GM12878 (cell line): ENCODE measurements around the gene BMAL1. TPM values are rescaled to one million over a fixed set of nuclear protein-coding genes. Genes with fewer than 3 reads are reported as not detected.

Experiments
- ATAC-seq: fragments of 200-7000 bp; cut with Tn5 transposase; 3 replicates; pipeline ENCODE4 v1.9.1; 2020; ENCODE audit warnings: mild to moderate bottlenecking, moderate library complexity
- BruUV-seq: library from RNA; stranded (reverse); fragments of 400-500 nt; replicated peaks from 2 replicates; lab custom pipeline; 2021; lab: Mats Ljungman, UMichigan
- CTCF ChIA-PET: fragments of 300-600 bp; sonication (Branson Sonifier 250); formaldehyde crosslinking; extraction: SDS; loops from one replicate; lab custom pipeline; 2021; ENCODE audit warnings: inconsistent platforms; lab: Yijun Ruan, JAX
- POLR2A ChIA-PET: fragments of 350-600 bp; formaldehyde crosslinking; extraction: SDS; loops from one replicate; lab custom pipeline; 2021; ENCODE audit warnings: inconsistent platforms; lab: Charles Lee
- RAD21 ChIA-PET: fragments of 300-600 bp; sonication (Branson Sonifier 250); formaldehyde crosslinking; loops from one replicate; lab custom pipeline; 2023; ENCODE audit warnings: antibody characterized with exemption; ENCODE audit not compliant: unreplicated experiment; lab: Charles Lee
- SMC1A ChIA-PET: fragments of 300-600 bp; sonication (Branson Sonifier 250); formaldehyde crosslinking; loops from one replicate; lab custom pipeline; 2023; ENCODE audit not compliant: unreplicated experiment, uncharacterized antibody; lab: Charles Lee
- DNase-seq: peaks from one replicate; pipeline ENCODE4 v3.0.0-alpha.2; 2011; ENCODE audit warnings: low read depth, low spot score
- FAIRE-seq: peaks from 3 replicates; lab custom pipeline; 2011; peaks lifted over from hg19 to GRCh38; lab: Jason Lieb, UNC
- H2AFZ ChIP-seq: 2 replicates; pipeline ENCODE4 v1.6.0; 2011; ENCODE audit warnings: low read depth, low read length, control low read depth; ENCODE audit not compliant: control insufficient read depth
- H3K27ac ChIP-seq: 2 replicates; pipeline ENCODE4 v1.5.1; 2011; ENCODE audit warnings: control low read depth; ENCODE audit not compliant: control insufficient read depth, insufficient read depth
- H3K27me3 ChIP-seq, 2 experiments: replicated peaks in 1 of 2; 2 replicates each; pipeline versions ENCODE4 v1.6.0 to v1.6.1; 2011; ENCODE audit warnings: low read length in 1 of 2; ENCODE audit not compliant: control insufficient read depth in 2 of 2, insufficient read depth in 2 of 2
- H3K36me3 ChIP-seq, 2 experiments: 2 replicates each; pipeline ENCODE4 v1.5.1; 2011; ENCODE audit warnings: low read length in 1 of 2; ENCODE audit not compliant: control insufficient read depth in 2 of 2, insufficient read depth in 2 of 2
- H3K4me1 ChIP-seq: 2 replicates; pipeline ENCODE4 v1.6.1; 2011; ENCODE audit warnings: mild to moderate bottlenecking, low read length, moderate library complexity, mixed read lengths; ENCODE audit not compliant: control insufficient read depth, insufficient read depth
- H3K4me2 ChIP-seq: 2 replicates; pipeline ENCODE4 v1.6.0; 2011; ENCODE audit warnings: control low read depth; ENCODE audit not compliant: control insufficient read depth, insufficient read depth
- H3K4me3 ChIP-seq: fragments of 200-600 bp; sonication (generic); 2 replicates; pipeline ENCODE4 v1.5.1; 2016
- H3K79me2 ChIP-seq: 2 replicates; pipeline ENCODE4 v1.6.0; 2011; ENCODE audit warnings: low read length; ENCODE audit not compliant: control insufficient read depth, insufficient read depth
- H3K9ac ChIP-seq: 2 replicates; pipeline ENCODE4 v1.8.0; 2011; ENCODE audit warnings: low read length, control low read depth, mixed read lengths; ENCODE audit not compliant: control insufficient read depth, insufficient read depth
- H3K9me3 ChIP-seq: replicated peaks from 3 replicates; pipeline ENCODE4 v1.5.1; 2011; ENCODE audit warnings: mild to moderate bottlenecking, low read length; ENCODE audit not compliant: control insufficient read depth, insufficient read depth
- H4K20me1 ChIP-seq: 2 replicates; pipeline ENCODE4 v1.6.0; 2011; ENCODE audit not compliant: control insufficient read depth, insufficient read depth
- BHLHE40 ChIP-seq, 2 experiments: fragments of 450-650 bp in 1 of 2; IDR thresholded peaks; 2 replicates each; pipeline ENCODE4 v1.6.1; 2011 to 2017; ENCODE audit warnings: low read depth in 2 of 2, borderline replicate concordance in 1 of 2, improper control_type of control experiment in 1 of 2, low read length in 1 of 2, mild to moderate bottlenecking in 1 of 2
- CHD2 ChIP-seq: IDR thresholded peaks from 2 replicates; pipeline ENCODE4 v1.6.1; 2011; ENCODE audit warnings: low read depth, low read length, improper control_type of control experiment, borderline replicate concordance
- IRF3 ChIP-seq: fragments of 450-650 bp; IDR thresholded peaks from 2 replicates; pipeline ENCODE4 v1.6.1; 2014; ENCODE audit warnings: mild to moderate bottlenecking
- KAT2A ChIP-seq: conservative IDR thresholded peaks from 2 replicates; pipeline ENCODE4 v1.6.1; 2011; ENCODE audit warnings: low read depth, low read length; ENCODE audit not compliant: control insufficient read depth
- WGBS: methylation state at CpG from one replicate; pipeline ENCODE4 v1.1.6; 2016; ENCODE audit warnings: low lambda C conversion rate; ENCODE audit not compliant: insufficient replicate concordance, insufficient coverage; ENCODE audit errors: missing lambda C conversion rate; 5-methylcytosine and 5-hydroxymethylcytosine counted together
- in situ Hi-C: fragments of 300-500 bp; cut with MboI; formaldehyde crosslinking; loops from 9 replicates; pipeline ENCODE4 v1.14.3; 2018; ENCODE audit warnings: mixed read lengths
- intact Hi-C: fragments of 100-400 bp; cut with micrococcal nuclease; formaldehyde crosslinking; loops from one replicate; pipeline ENCODE4 v1.14.2; 2022; ENCODE audit not compliant: unreplicated experiment
- polyA plus RNA-seq, 11 experiments: library from polyadenylated mRNA; depleted of rRNA in 4 of 11; unstranded in 6 of 11; stranded (reverse) in 5 of 11; fragments of >200 nt; fragmentation: Nextera tagmentation in 4 of 11; fragmentation: Illumina TruSeq in 1 of 11; extraction: Ambion mirVana in 4 of 11; extraction: Trizol in 1 of 11; gene quantifications; 1 replicate in 1 of 11; 2 replicates in 10 of 11; pipeline versions ENCODE4 v1.2.1 to v1.2.3, GENCODE V29; 2011 to 2016; ENCODE audit warnings: inconsistent platforms in 2 of 11, missing spikeins in 2 of 11, low read depth in 1 of 11
- total RNA-seq, 4 experiments: library from RNA; depleted of rRNA in 3 of 4; stranded (reverse); fragments of >200 nt in 3 of 4; fragmentation: Illumina TruSeq in 1 of 4; extraction: Trizol in 1 of 4; gene quantifications; 2 replicates each; pipeline versions ENCODE4 v1.2.1 to v1.2.3, GENCODE V29; 2013 to 2021
- TF ChIP-seq, protein P1 (sequence below): IDR thresholded peaks from 2 replicates; pipeline ENCODE4 v1.6.1; 2012; ENCODE audit warnings: low read depth, low read length, improper control_type of control experiment
- TF ChIP-seq, protein P2 (sequence below): fragments of 450-650 bp; IDR thresholded peaks from 2 replicates; pipeline ENCODE4 v1.6.1; 2018; ENCODE audit warnings: mild to moderate bottlenecking, low read depth, moderate library complexity; ENCODE audit not compliant: partially characterized antibody

The BMAL1 gene
- total and polyA plus RNA-seq, 10 of the 15 experiments (the other 5 are each of a cell fraction or from before 2014, with no cell fraction given) = 3.5 to 40.6 (median 13.6) TPM

DNA sequence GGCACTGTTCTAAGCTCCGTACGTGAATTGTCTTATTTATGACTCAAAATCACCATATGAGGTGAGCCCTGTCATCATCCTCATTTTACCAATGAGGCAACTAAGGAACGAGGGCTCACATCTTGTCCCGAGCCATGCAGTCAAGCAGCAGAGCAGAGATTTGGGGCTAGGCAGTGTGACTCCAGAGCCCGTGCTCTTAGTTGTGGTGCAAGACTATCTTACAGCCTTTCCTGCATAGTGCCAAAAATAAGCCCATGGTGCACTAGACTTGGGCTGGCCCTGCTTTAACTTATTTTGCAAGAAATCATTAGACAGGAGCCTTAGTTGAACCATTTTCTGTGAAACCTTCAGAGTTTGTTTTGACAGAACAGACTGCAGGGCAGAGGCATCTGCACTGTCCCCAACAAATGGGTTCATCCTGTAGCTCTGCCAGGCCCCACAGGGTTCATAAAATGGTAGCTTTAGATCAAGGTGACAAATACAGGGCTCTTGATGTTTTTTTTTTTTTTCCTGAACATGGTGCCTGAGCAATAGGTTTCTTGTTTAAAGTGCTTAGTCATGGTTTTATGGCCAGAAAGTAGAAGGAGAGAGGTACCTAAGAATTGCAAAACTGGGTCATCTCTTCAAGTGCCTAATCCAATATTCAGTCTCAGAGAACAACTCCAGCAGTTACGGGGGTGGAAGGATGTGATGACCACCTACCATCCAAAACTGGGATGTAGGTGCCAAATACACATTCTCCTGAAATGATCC, 56.6 kb downstream of the BMAL1 start:
- ChIA-PET CTCF (interaction anchor here (0.6 to 10.4 kb wide), 19 partner anchors 8 to 1490 kb away, joined by 3 to 253 read pairs (median 9); no protein-coding TSS in a partner anchor), SMC1A (interaction anchor here (0.8 to 15.7 kb wide), 19 partner anchors 15 to 369 kb away, joined by 3 to 226 read pairs (median 19); no protein-coding TSS in a partner anchor), RAD21 (interaction anchor here (0.6 to 10.7 kb wide), 11 partner anchors 16 to 156 kb away, joined by 3 to 171 read pairs (median 36); no protein-coding TSS in a partner anchor), POLR2A (interaction anchor here (0.6 to 5.0 kb wide), 5 partner anchors 12 to 130 kb away, joined by 3 to 20 read pairs (median 4); no protein-coding TSS in a partner anchor)
- Histone ChIP-seq H3K27me3 (no peaks in the 10 kb centered on the region), H3K4me2 (peak overlapping the region; percentile 13; the same call in 1 of the 2 replicates), H2AFZ (no peak overlapping the region), H3K27ac (no peak overlapping the region), H3K9me3 (no peaks in the 10 kb centered on the region), H3K4me3 (no peak overlapping the region), H3K4me1 (peaks cover 35% of the 10 kb centered on the region), H4K20me1 (peaks cover 5% of the 10 kb centered on the region; the same call in 1 of the 2 replicates), H3K9ac (no peak overlapping the region), H3K79me2 (peaks cover 17% of the 10 kb centered on the region), H3K36me3 (peaks cover 0 to 1% of the 10 kb centered on the region in 2 experiments; a peak in 2 of 4 replicates)
- no peak for DNase-seq
- FAIRE-seq = no peak
- in situ Hi-C loops (loop anchor here (5.0 kb wide), 1 partner anchor 47 kb away; no protein-coding TSS in a partner anchor), intact Hi-C loops (loop anchor here (2.0 to 10.0 kb wide), 6 partner anchors 47 to 331 kb away; partner anchors contain the start of gene FAR1)
- no peak for ATAC-seq
- no peak for TF ChIP-seq KAT2A
- TF ChIP-seq IRF3 = no peak
- no peak for TF ChIP-seq CHD2
- TF ChIP-seq BHLHE40 (IDR thresholded peaks at IDR 0.05; ENCODE audit: borderline replicate concordance in 1 of 2, low read depth in 2 of 2, low read length in 1 of 2) = no peak
- TF ChIP-seq, protein P1, sequence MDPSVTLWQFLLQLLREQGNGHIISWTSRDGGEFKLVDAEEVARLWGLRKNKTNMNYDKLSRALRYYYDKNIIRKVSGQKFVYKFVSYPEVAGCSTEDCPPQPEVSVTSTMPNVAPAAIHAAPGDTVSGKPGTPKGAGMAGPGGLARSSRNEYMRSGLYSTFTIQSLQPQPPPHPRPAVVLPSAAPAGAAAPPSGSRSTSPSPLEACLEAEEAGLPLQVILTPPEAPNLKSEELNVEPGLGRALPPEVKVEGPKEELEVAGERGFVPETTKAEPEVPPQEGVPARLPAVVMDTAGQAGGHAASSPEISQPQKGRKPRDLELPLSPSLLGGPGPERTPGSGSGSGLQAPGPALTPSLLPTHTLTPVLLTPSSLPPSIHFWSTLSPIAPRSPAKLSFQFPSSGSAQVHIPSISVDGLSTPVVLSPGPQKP = no peak
- TF ChIP-seq, protein P2, sequence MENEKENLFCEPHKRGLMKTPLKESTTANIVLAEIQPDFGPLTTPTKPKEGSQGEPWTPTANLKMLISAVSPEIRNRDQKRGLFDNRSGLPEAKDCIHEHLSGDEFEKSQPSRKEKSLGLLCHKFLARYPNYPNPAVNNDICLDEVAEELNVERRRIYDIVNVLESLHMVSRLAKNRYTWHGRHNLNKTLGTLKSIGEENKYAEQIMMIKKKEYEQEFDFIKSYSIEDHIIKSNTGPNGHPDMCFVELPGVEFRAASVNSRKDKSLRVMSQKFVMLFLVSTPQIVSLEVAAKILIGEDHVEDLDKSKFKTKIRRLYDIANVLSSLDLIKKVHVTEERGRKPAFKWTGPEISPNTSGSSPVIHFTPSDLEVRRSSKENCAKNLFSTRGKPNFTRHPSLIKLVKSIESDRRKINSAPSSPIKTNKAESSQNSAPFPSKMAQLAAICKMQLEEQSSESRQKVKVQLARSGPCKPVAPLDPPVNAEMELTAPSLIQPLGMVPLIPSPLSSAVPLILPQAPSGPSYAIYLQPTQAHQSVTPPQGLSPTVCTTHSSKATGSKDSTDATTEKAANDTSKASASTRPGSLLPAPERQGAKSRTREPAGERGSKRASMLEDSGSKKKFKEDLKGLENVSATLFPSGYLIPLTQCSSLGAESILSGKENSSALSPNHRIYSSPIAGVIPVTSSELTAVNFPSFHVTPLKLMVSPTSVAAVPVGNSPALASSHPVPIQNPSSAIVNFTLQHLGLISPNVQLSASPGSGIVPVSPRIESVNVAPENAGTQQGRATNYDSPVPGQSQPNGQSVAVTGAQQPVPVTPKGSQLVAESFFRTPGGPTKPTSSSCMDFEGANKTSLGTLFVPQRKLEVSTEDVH = no peak
- TSS peak; percentile 29 for BruUV-seq
- WGBS = 84% methylated on average over 6 of the region's 6 CpGs
